H1 (cell line): ENCODE measurements around the gene DCTD. TPM values are rescaled to one million over a fixed set of nuclear protein-coding genes. Genes with fewer than 3 reads are reported as not detected.

Source experiments
- RNF2 ChIP-seq: fragments of 200-900, 300-1000 bp; sonication (generic); IDR thresholded peaks from 2 replicates; pipeline ENCODE4 v1.7.1; 2016; ENCODE audit warnings: borderline replicate concordance, low read depth, mild to moderate bottlenecking, antibody characterized with exemption, low read length; ENCODE audit not compliant: poor library complexity, severe bottlenecking; ENCODE audit errors: missing control alignments
- polyA plus RNA-seq, 7 experiments: library from polyadenylated mRNA; depleted of rRNA in 3 of 7; stranded (reverse) in 5 of 7; unstranded in 2 of 7; fragments of >200 nt in 5 of 7; fragments of 200-250 nt in 2 of 7; gene quantifications; 1 replicate in 5 of 7; 2 replicates in 1 of 7; 4 replicates in 1 of 7; pipeline versions ENCODE4 v1.2.1 to v1.2.3, GENCODE V29; 2011 to 2013; ENCODE audit warnings: missing spikeins in 2 of 7, mixed read lengths in 2 of 7
- total RNA-seq: library from RNA; stranded (reverse); fragmentation: NEBNext Ultra II Directional; extraction: Animal tissue kit (Norgen Biotek cat#: 25700); gene quantifications from 2 replicates; pipeline ENCODE4 v1.2.1, GENCODE V29; 2021
- TF ChIP-seq, protein P1 (sequence below): IDR thresholded peaks from 2 replicates; pipeline ENCODE4 v1.6.1; 2012; ENCODE audit warnings: low read length, inconsistent platforms

Gene DCTD
- total and polyA plus RNA-seq, 2 of the 8 experiments (the other 6 are each of a cell fraction or from before 2014, with no cell fraction given), result 60.2 to 69.5 TPM

DNA sequence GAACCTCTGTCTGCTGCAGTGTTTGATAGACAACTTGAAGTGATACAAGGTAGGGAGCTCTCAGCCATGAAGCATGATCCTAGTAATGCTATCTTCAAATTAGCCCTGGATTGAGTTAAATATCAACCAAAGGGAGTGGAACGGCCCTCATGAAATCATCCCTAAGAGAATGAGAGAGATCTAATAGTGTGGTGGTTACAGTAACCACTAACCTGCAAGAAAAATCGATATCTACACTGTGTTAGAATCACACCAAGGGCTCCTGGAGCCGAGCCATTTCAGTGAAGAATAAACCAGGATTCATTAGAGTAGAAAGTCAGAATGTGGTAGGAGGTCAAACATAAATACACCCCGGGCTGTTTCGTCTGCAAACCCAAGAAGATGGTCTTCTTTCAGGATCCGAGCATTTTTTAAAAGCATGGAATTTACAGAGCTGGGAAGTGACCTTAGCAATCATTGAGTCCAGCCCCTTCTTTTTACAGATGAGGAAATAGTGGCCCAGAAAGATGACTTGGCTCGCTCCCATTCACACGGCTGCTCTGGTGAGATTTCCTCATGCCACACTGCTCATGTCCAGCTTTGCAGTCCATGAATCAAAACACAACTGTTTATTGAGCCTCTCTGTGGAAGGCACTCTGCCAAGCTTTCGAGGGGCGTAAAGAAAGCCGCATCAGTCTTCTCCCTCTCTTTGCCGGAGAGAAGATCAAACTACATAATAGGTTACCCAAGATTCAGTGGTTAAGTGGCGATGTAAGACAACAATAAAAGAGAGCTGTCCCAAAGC is 5.5 kb upstream of the DCTD start (continued):
- TF ChIP-seq, protein P1, sequence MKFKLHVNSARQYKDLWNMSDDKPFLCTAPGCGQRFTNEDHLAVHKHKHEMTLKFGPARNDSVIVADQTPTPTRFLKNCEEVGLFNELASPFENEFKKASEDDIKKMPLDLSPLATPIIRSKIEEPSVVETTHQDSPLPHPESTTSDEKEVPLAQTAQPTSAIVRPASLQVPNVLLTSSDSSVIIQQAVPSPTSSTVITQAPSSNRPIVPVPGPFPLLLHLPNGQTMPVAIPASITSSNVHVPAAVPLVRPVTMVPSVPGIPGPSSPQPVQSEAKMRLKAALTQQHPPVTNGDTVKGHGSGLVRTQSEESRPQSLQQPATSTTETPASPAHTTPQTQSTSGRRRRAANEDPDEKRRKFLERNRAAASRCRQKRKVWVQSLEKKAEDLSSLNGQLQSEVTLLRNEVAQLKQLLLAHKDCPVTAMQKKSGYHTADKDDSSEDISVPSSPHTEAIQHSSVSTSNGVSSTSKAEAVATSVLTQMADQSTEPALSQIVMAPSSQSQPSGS, result no peak
- no peak for TF ChIP-seq RNF2
